ENCODE results near the gene RAPGEF4.
A peak's percentile ranks its signal among the peaks of the same experiment; 100 is the strongest.

Gene RAPGEF4

GRCh38 chr2:172808156-172808555 is 72.5 kb downstream of the RAPGEF4 start:
- no peak for DNase-seq (ENCODE audit: low read depth)
- TF ChIP-seq CTCF (conservative IDR thresholded peaks at IDR 0.05; ENCODE audit: low read length), result no peak
- no peak overlapping the region for H3K4me3 ChIP-seq (ENCODE audit: low read length)

GRCh38 chr2:172811027-172811426 is 75.4 kb downstream of the RAPGEF4 start:
- no peak for TF ChIP-seq CTCF (conservative IDR thresholded peaks at IDR 0.05; ENCODE audit: low read length)
- peak; percentile 8 for DNase-seq (ENCODE audit: low read depth)
- no peak overlapping the region for H3K4me3 ChIP-seq (ENCODE audit: low read length)

- TF ChIP-seq CTCF (conservative IDR thresholded peaks at IDR 0.05; ENCODE audit: low read length), result no peak
- DNase-seq (ENCODE audit: low read depth), result no peak
- H3K4me3 ChIP-seq (ENCODE audit: low read length), result no peak overlapping the region
Observed at GRCh38 chr2:172812158-172812744, 76.6 kb downstream of the RAPGEF4 start.

- peak; percentile 52 for TF ChIP-seq CTCF (conservative IDR thresholded peaks at IDR 0.05; ENCODE audit: low read length)
- DNase-seq (ENCODE audit: low read depth), result peak; percentile 11
Observed at GRCh38 chr2:172813314-172813888, 77.8 kb downstream of the RAPGEF4 start.

GRCh38 chr2:172817411-172817810 is 81.8 kb downstream of the RAPGEF4 start:
- DNase-seq (ENCODE audit: low read depth), result no peak
- no peak for TF ChIP-seq CTCF (conservative IDR thresholded peaks at IDR 0.05; ENCODE audit: low read length)
- no peak overlapping the region for H3K4me3 ChIP-seq (ENCODE audit: low read length)

More at GRCh38 chr2:172813314-172813888, 77.8 kb downstream of the RAPGEF4 start:
- no peak overlapping the region for H3K4me3 ChIP-seq (ENCODE audit: low read length)

- H3K4me3 ChIP-seq (ENCODE audit: low read length), result no peak overlapping the region
- DNase-seq (ENCODE audit: low read depth), result no peak
- no peak for TF ChIP-seq CTCF (conservative IDR thresholded peaks at IDR 0.05; ENCODE audit: low read length)
Observed at GRCh38 chr2:172819943-172820342, 84.3 kb downstream of the RAPGEF4 start.
